HFF-Myc (cell line): ENCODE measurements around the gene UFSP1.
"Not testable (repeated sequence)": the region's sequence is repeated elsewhere in the genome, so short reads cannot be mapped to it uniquely, and the experiment has no call there.

Experiments
- DNase-seq: peaks from one replicate; pipeline ENCODE4 v3.0.0-alpha.2; 2011; ENCODE audit warnings: low read depth; ENCODE audit errors: extremely low read depth
- H3K4me3 ChIP-seq: replicated peaks from 2 replicates; pipeline ENCODE4 v1.5.1; 2011; ENCODE audit warnings: low read depth, mild to moderate bottlenecking, control low read depth, low read length
- CTCF ChIP-seq: IDR thresholded peaks from 2 replicates; pipeline ENCODE4 v1.5.1; 2012; ENCODE audit warnings: mild to moderate bottlenecking, low read depth, low read length, control low read depth; ENCODE audit errors: missing control alignments

UFSP1 gene

GRCh38 chr7:100888988-100889750 is at the start of gene UFSP1:
Gene UFSP1, minus strand, starts transcription at chr7:100889715. Its CDS starts 444 bp downstream, at chr7:100889271.
- no peak for DNase-seq
- no peak for TF ChIP-seq CTCF
- H3K4me3 ChIP-seq: peak within 1 kb of the TSS; percentile 77

GRCh38 chr7:100936167-100936566 is 46.7 kb upstream of the UFSP1 start:
- not testable (repeated sequence) for DNase-seq, H3K4me3 ChIP-seq

GRCh38 chr7:100935381-100935780 is 45.9 kb upstream of the UFSP1 start:
- H3K4me3 ChIP-seq, DNase-seq: not testable (repeated sequence)

- TF ChIP-seq CTCF: no peak
- no peak overlapping the region for H3K4me3 ChIP-seq
- no peak for DNase-seq
Measured at GRCh38 chr7:100933734-100934133, 44.2 kb upstream of the UFSP1 start.

GRCh38 chr7:100929808-100930174 is 40.3 kb upstream of the UFSP1 start:
- DNase-seq: no peak
- TF ChIP-seq CTCF: no peak
- no peak overlapping the region for H3K4me3 ChIP-seq

- not testable (repeated sequence) for DNase-seq
Measured at GRCh38 chr7:100923616-100924015, 34.1 kb upstream of the UFSP1 start.

GRCh38 chr7:100921039-100921438 is 31.5 kb upstream of the UFSP1 start:
- no peak for DNase-seq

More at GRCh38 chr7:100923616-100924015, 34.1 kb upstream of the UFSP1 start:
- not testable (repeated sequence) for H3K4me3 ChIP-seq

GRCh38 chr7:100919779-100920437 is 30.4 kb upstream of the UFSP1 start:
- H3K4me3 ChIP-seq, DNase-seq: not testable (repeated sequence)

More at GRCh38 chr7:100921039-100921438, 31.5 kb upstream of the UFSP1 start:
- no peak for TF ChIP-seq CTCF
- no peak overlapping the region for H3K4me3 ChIP-seq

GRCh38 chr7:100919335-100919734 is 29.8 kb upstream of the UFSP1 start:
- not testable (repeated sequence) for DNase-seq, H3K4me3 ChIP-seq
